Right lobe of liver (tissue), 6 donors: ENCODE data around the gene CATSPER2. TPM values are rescaled to one million over a fixed set of nuclear protein-coding genes. Genes with fewer than 3 reads are reported as not detected.
"Not testable (repeated sequence)": the region's sequence is repeated elsewhere in the genome, so short reads cannot be mapped to it uniquely, and the experiment has no call there.

ENCODE experiments used
- ATAC-seq, 4 donors: fragments of 200-7000 bp; cut with Tn5 transposase; one replicate each; pipeline ENCODE4 v1.9.1; 2020; ENCODE audit warnings: mild to moderate bottlenecking in 4 of 4, moderate library complexity in 4 of 4
- DNase-seq, 3 donors: peaks; one replicate each; pipeline ENCODE4 v3.0.0-alpha.2; 2020
- H3K27ac ChIP-seq, 3 donors: fragments of 200-600 bp; one replicate each; pipeline ENCODE4 v1.8.0; 2022
- H3K27me3 ChIP-seq, 2 donors: fragments of 200-600 bp; one replicate each; pipeline ENCODE4 v1.8.0; 2022
- H3K36me3 ChIP-seq, 4 donors: fragments of 200-600 bp; sonication (generic) in 1 of 4; one replicate each; pipeline versions ENCODE4 v1.5.1 to v1.8.0; 2017 to 2022; ENCODE audit warnings: control low read depth in 1 of 4
- H3K4me1 ChIP-seq, 4 donors: fragments of 200-600 bp; sonication (generic) in 1 of 4; one replicate each; pipeline versions ENCODE4 v1.5.1 to v1.8.0; 2017 to 2022; ENCODE audit warnings: control low read depth in 1 of 4
- H3K4me3 ChIP-seq, 3 donors: fragments of 200-600 bp; one replicate each; pipeline ENCODE4 v1.8.0; 2022
- H3K9me3 ChIP-seq, 4 donors: fragments of 200-600 bp; sonication (generic) in 1 of 4; one replicate each; pipeline versions ENCODE4 v1.5.1 to v1.8.0; 2017 to 2022; ENCODE audit warnings: control low read depth in 1 of 4
- WGBS: methylation state at CpG from one replicate; pipeline ENCODE4 v1.1.6; 2018; ENCODE audit warnings: low coverage, low lambda C conversion rate; ENCODE audit not compliant: insufficient coverage; ENCODE audit errors: missing lambda C conversion rate; 5-methylcytosine and 5-hydroxymethylcytosine counted together
- intact Hi-C, 2 donors: fragments of 100-400 bp; cut with DNase I; formaldehyde crosslinking; loops; one replicate each; pipeline versions ENCODE4 v1.11.2 to v1.14.1; 2022
- small RNA-seq, 2 experiments: library from RNA; depleted of rRNA; stranded (forward); fragments of <200 nt; gene quantifications; one replicate each; pipeline ENCODE3, GENCODE V24; 2016
- total RNA-seq, 6 experiments: library from RNA; depleted of rRNA in 2 of 6; stranded (reverse); fragments of >200 nt in 2 of 6; fragmentation: NEBNext Ultra II Directional in 3 of 6; extraction: Animal tissue kit (Norgen Biotek cat#: 25700) in 3 of 6; gene quantifications; one replicate each; pipeline versions ENCODE4 v1.1.0 to v1.2.4, GENCODE V29; 2016 to 2023
- donor health status: DM: no; HTN: yes; CAD: no.
- donor health status: DM: no; HTN: no; CAD: no.
- donor health status: DM: no; HTN: no; CAD: no.
- donor health status: DM: no; HTN: yes; CAD: no.
- donor health status: DM: no; HTN: yes; CAD: no.

Gene CATSPER2
- total RNA-seq, 6 experiments from 2014 or later, result 0.74 to 3.2 (median 1.9) TPM

- H3K4me1 ChIP-seq, H3K27me3 ChIP-seq, H3K27ac ChIP-seq, H3K4me3 ChIP-seq, intact Hi-C loops, H3K36me3 ChIP-seq, H3K9me3 ChIP-seq, DNase-seq: not testable (repeated sequence)
- ATAC-seq, result peak; percentile 13 to 70 (median 53)
- no CpG with 5 or more reads among the region's 43 CpGs for WGBS
Observed at GRCh38 chr15:43593328-43594190, 55.1 kb downstream of the CATSPER2 start, which contains the start of gene CKMT1B. CKMT1B (plus strand) TSS chr15:43594027; CDS start chr15:43594219, 192 bp downstream.

DNA sequence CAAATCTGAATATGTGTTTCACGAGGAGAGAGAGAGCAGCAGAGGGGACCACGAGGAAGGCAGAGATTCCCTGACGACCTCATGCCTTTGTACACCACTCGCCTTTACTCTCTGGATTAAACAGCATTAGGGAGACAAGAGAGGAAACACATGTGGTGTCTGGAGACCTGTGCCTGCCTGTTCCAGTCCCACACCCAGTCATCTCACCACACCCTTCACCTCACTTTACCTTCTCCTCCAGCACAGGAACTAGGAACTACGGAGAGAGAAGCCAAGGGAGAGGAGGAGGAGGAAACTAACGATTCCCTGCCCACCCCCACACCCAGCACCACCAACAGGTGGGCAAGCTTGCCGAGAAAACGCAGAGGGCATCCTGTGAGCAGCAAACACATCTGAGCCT is 55.8 kb downstream of the CATSPER2 start:
- ATAC-seq, H3K4me1 ChIP-seq, H3K36me3 ChIP-seq, H3K27me3 ChIP-seq, H3K9me3 ChIP-seq, DNase-seq, H3K27ac ChIP-seq, intact Hi-C loops, H3K4me3 ChIP-seq: not testable (repeated sequence)
- WGBS, result 23% methylated on average over 4 of the region's 8 CpGs

- H3K36me3 ChIP-seq, intact Hi-C loops, H3K27me3 ChIP-seq, H3K9me3 ChIP-seq, H3K4me3 ChIP-seq, H3K4me1 ChIP-seq, H3K27ac ChIP-seq, DNase-seq: not testable (repeated sequence)
- no CpG with 5 or more reads among the region's 54 CpGs for WGBS
- peak; percentile 98 to 99 (median 98) for ATAC-seq
Observed at GRCh38 chr15:43589778-43590466, 58.7 kb downstream of the CATSPER2 start, which contains the start of gene PPIP5K1. PPIP5K1 (minus strand) TSS chr15:43590208; CDS start chr15:43584504, 5,704 bp downstream.

Small RNA genes within 50 kb of the gene (small RNA-seq; reads per million reads assigned to genes)
- gene PDIA3P2 (0 reads per million in 2 experiments), gene RNU6-554P (0 reads per million in 2 experiments), gene RNU6-610P (0 reads per million in 2 experiments)

Other genes starting within 250 kb of the CATSPER2 start
- gene TP53BP1, start 155.7 kb downstream of the CATSPER2 start, total RNA-seq, result 10 to 100 TPM in 5 of 6 experiments, 1 to 10 TPM in 1; 4.9 to 12.2 (median 10.8) TPM
- under 1 TPM; 0.09 to 0.56 (median 0.24) TPM for gene MAP1A, start 131.2 kb downstream of the CATSPER2 start, total RNA-seq
- 10 to 100 TPM; 11.6 to 23.2 (median 16.5) TPM for gene PPIP5K1, start 58.6 kb downstream of the CATSPER2 start, total RNA-seq
- not detected for gene CKMT1B, start 54.8 kb downstream of the CATSPER2 start, total RNA-seq
- gene STRC, start 30.0 kb downstream of the CATSPER2 start, total RNA-seq, result 1 to 10 TPM in 2 of 6 experiments, under 1 TPM in 3, not detected in 1; 0.11 to 1.4 (median 0.83) TPM
- gene CKMT1A, start 45.0 kb upstream of the CATSPER2 start, total RNA-seq, result 1 to 10 TPM in 2 of 6 experiments, not detected in 4; 1.2 to 1.3 TPM
- 100 to 1,000 TPM; 203 to 511 (median 317) TPM for gene PDIA3, start 97.6 kb upstream of the CATSPER2 start, total RNA-seq
- gene ELL3, start 128.1 kb upstream of the CATSPER2 start, total RNA-seq, result 1 to 10 TPM in 5 of 6 experiments, under 1 TPM in 1; 0.39 to 2.0 (median 1.7) TPM
- 100 to 1,000 TPM; 454 to 694 (median 611) TPM for gene SERF2, start 143.5 kb upstream of the CATSPER2 start, total RNA-seq
- under 1 TPM in 2 of 6 experiments, not detected in 4; 0.22 to 0.26 TPM for gene SERINC4, start 151.4 kb upstream of the CATSPER2 start, total RNA-seq
- gene HYPK, start 151.8 kb upstream of the CATSPER2 start, total RNA-seq, result 10 to 100 TPM in 3 of 6 experiments, 1 to 10 TPM in 3; 6.1 to 17.4 (median 9.1) TPM
- 10 to 100 TPM in 2 of 6 experiments, 1 to 10 TPM in 4; 6.7 to 11.9 (median 8.1) TPM for gene MFAP1, start 175.8 kb upstream of the CATSPER2 start, total RNA-seq
- 1 to 10 TPM in 3 of 6 experiments, under 1 TPM in 3; 0.46 to 5.5 (median 1.1) TPM for gene WDR76, start 178.2 kb upstream of the CATSPER2 start, total RNA-seq